Endothelial cell (in vitro differentiated cells): ENCODE measurements around the gene RANBP10. TPM values are rescaled to one million over a fixed set of nuclear protein-coding genes. Genes with fewer than 3 reads are reported as not detected.

Source experiments
- DNase-seq: peaks from one replicate; pipeline ENCODE4 v3.0.0; 2021; ENCODE audit warnings: low spot score
- H3K27ac Mint-ChIP-seq: one replicate; pipeline ENCODE4 v1.8.0; 2021; ENCODE audit warnings: mixed read lengths, inconsistent platforms; ENCODE audit not compliant: unreplicated experiment
- H3K27me3 Mint-ChIP-seq: one replicate; pipeline ENCODE4 v1.8.0; 2021; ENCODE audit warnings: mild to moderate bottlenecking, moderate library complexity, mixed read lengths, inconsistent platforms; ENCODE audit not compliant: unreplicated experiment
- H3K36me3 Mint-ChIP-seq: one replicate; pipeline ENCODE4 v1.8.0; 2021; ENCODE audit warnings: mild to moderate bottlenecking, low read depth, mixed read lengths, inconsistent platforms; ENCODE audit not compliant: unreplicated experiment
- H3K4me1 Mint-ChIP-seq: one replicate; pipeline ENCODE4 v1.8.0; 2021; ENCODE audit warnings: mild to moderate bottlenecking, mixed read lengths, inconsistent platforms; ENCODE audit not compliant: unreplicated experiment
- H3K4me3 Mint-ChIP-seq: one replicate; pipeline ENCODE4 v1.8.0; 2021; ENCODE audit warnings: mild to moderate bottlenecking, mixed read lengths, inconsistent platforms; ENCODE audit not compliant: unreplicated experiment
- H3K9me3 Mint-ChIP-seq: one replicate; pipeline ENCODE4 v1.8.0; 2021; ENCODE audit warnings: mixed read lengths, inconsistent platforms; ENCODE audit not compliant: unreplicated experiment
- CTCF ChIP-seq: fragments of 200-600 bp; sonication (generic); IDR thresholded peaks from one replicate; pipeline ENCODE4 v1.5.0; 2021; ENCODE audit warnings: antibody characterized with exemption; ENCODE audit not compliant: unreplicated experiment
- total RNA-seq: library from RNA; stranded (reverse); fragmentation: NEBNext Ultra II Directional; extraction: Animal tissue kit (Norgen Biotek cat#: 25700); gene quantifications from one replicate; pipeline ENCODE4 v1.2.1, GENCODE V29; 2021; ENCODE audit not compliant: unreplicated experiment

Gene RANBP10
- total RNA-seq, 1 donor from 2014 or later = 19.5 TPM

GRCh38 chr16:67726106-67727034 lies 80.0 kb downstream of the RANBP10 start:
- H3K4me3 Mint-ChIP-seq = no peak overlapping the region
- no peak for TF ChIP-seq CTCF
- H3K4me1 Mint-ChIP-seq = peaks cover 13% of the 10 kb centered on the region
- H3K27me3 Mint-ChIP-seq = peaks cover 9% of the 10 kb centered on the region
- H3K36me3 Mint-ChIP-seq = peaks cover 24% of the 10 kb centered on the region
- no peaks in the 10 kb centered on the region for H3K9me3 Mint-ChIP-seq
- H3K27ac Mint-ChIP-seq = peak overlapping the region; percentile 8
- no peak for DNase-seq

- Mint-ChIP-seq H3K27ac (no peak overlapping the region), H3K27me3 (peaks cover 9% of the 10 kb centered on the region), H3K36me3 (peaks cover 14% of the 10 kb centered on the region), H3K9me3 (no peaks in the 10 kb centered on the region), H3K4me3 (no peak overlapping the region), H3K4me1 (peaks cover 22% of the 10 kb centered on the region)
- TF ChIP-seq CTCF = no peak
- DNase-seq = no peak
Observed at GRCh38 chr16:67723911-67724305, 82.5 kb downstream of the RANBP10 start.

GRCh38 chr16:67723151-67723910 lies 83.0 kb downstream of the RANBP10 start:
- no peak overlapping the region for H3K27ac Mint-ChIP-seq
- no peaks in the 10 kb centered on the region for H3K9me3 Mint-ChIP-seq
- TF ChIP-seq CTCF = no peak
- H3K4me1 Mint-ChIP-seq = peaks cover 26% of the 10 kb centered on the region
- H3K4me3 Mint-ChIP-seq = no peak overlapping the region
- peaks cover 11% of the 10 kb centered on the region for H3K36me3 Mint-ChIP-seq
- no peak for DNase-seq
- H3K27me3 Mint-ChIP-seq = peaks cover 12% of the 10 kb centered on the region

GRCh38 chr16:67720236-67720635 lies 86.1 kb downstream of the RANBP10 start:
- no peak for TF ChIP-seq CTCF
- Mint-ChIP-seq H3K27ac (peak overlapping the region; percentile 99), H3K4me3 (peak overlapping the region; percentile 98), H3K9me3 (no peaks in the 10 kb centered on the region), H3K27me3 (peaks cover 5% of the 10 kb centered on the region), H3K36me3 (peaks cover 5% of the 10 kb centered on the region), H3K4me1 (peaks cover 27% of the 10 kb centered on the region)
- no peak for DNase-seq
